Stomach (tissue), 9 donors: Measurements from ENCODE around the gene OBP2B. TPM values are rescaled to one million over a fixed set of nuclear protein-coding genes. Genes with fewer than 3 reads are reported as not detected.
"Not testable (repeated sequence)": the region's sequence is repeated elsewhere in the genome, so short reads cannot be mapped to it uniquely, and the experiment has no call there.

ENCODE experiments used
- DNase-seq, 2 donors: peaks; one replicate each; pipeline versions ENCODE4 v3.0.0 to v3.0.0-alpha.2; 2013 to 2019
- H3K27ac ChIP-seq, 5 donors: fragments of 200-600 bp in 4 of 5; sonication (generic) in 4 of 5; one replicate each; pipeline ENCODE4 v1.5.1; 2013 to 2019; ENCODE audit warnings: mild to moderate bottlenecking in 1 of 5, moderate library complexity in 1 of 5
- H3K27me3 ChIP-seq, 3 donors: fragments of 200-600 bp; sonication (generic); one replicate each; pipeline ENCODE4 v1.5.1; 2017 to 2019; ENCODE audit warnings: mixed run types in 1 of 3
- H3K36me3 ChIP-seq, 4 donors: fragments of 200-600 bp; sonication (generic); 1 replicate in 3 of 4; 2 replicates in 1 of 4; pipeline ENCODE4 v1.5.1; 2016 to 2019
- H3K4me1 ChIP-seq, 4 donors: fragments of 200-600 bp; sonication (generic); one replicate each; pipeline ENCODE4 v1.5.1; 2016 to 2019
- H3K4me3 ChIP-seq, 4 donors: fragments of 200-600 bp; sonication (generic) in 3 of 4; one replicate each; pipeline ENCODE4 v1.5.1; 2016 to 2019; ENCODE audit warnings: mild to moderate bottlenecking in 1 of 4
- H3K9me3 ChIP-seq, 4 donors: fragments of 200-600 bp; sonication (generic); one replicate each; pipeline ENCODE4 v1.5.1; 2016 to 2019
- CTCF ChIP-seq, 7 experiments: fragments of 450-650 bp in 4 of 7; fragments of 200-600 bp in 3 of 7; sonication (generic) in 3 of 7; IDR thresholded peaks; one replicate each; pipeline ENCODE4 v1.5.1; 2016 to 2019; ENCODE audit warnings: antibody characterized with exemption in 7 of 7, control low read depth in 2 of 7, mild to moderate bottlenecking in 1 of 7
- EP300 ChIP-seq: sonication (generic); formaldehyde crosslinking; IDR thresholded peaks from one replicate; pipeline ENCODE4 v1.6.1; 2017; ENCODE audit warnings: antibody characterized with exemption
- POLR2A ChIP-seq, 4 donors: fragments of 450-650 bp; IDR thresholded peaks; one replicate each; pipeline ENCODE4 v1.6.1; 2016; ENCODE audit warnings: antibody characterized with exemption in 4 of 4, control low read depth in 2 of 4, mild to moderate bottlenecking in 1 of 4, moderate library complexity in 1 of 4
- POLR2AphosphoS5 ChIP-seq, 3 donors: sonication (generic); formaldehyde crosslinking; IDR thresholded peaks; one replicate each; pipeline ENCODE4 v1.6.1; 2016; ENCODE audit warnings: antibody characterized with exemption in 3 of 3
- WGBS, 5 donors: extraction: QIAGEN DNeasy Blood & Tissue Kit in 3 of 5; methylation state at CpG; one replicate each; pipeline versions ENCODE4 v1.1.5 to v1.1.7; 2013 to 2018; 5-methylcytosine and 5-hydroxymethylcytosine counted together
- intact Hi-C: fragments of 100-400 bp; cut with DNase I; formaldehyde crosslinking; loops from one replicate; pipeline ENCODE4 v1.15.1; 2023; ENCODE audit warnings: low total_unique reads
- polyA plus RNA-seq, 3 donors: library from polyadenylated mRNA; stranded (reverse); fragments of 200-250 nt; gene quantifications; one replicate each; pipeline ENCODE4 v1.2.3, GENCODE V29; 2013
- total RNA-seq, 5 donors: library from RNA; depleted of rRNA; stranded (reverse); fragments of >200 nt; gene quantifications; one replicate each; pipeline versions ENCODE4 v1.1.0 to v1.2.3, GENCODE V29; 2014 to 2016
- donor health status: healthy with polysubstance abuse.
- donor health status: Bipolar disorder and iron deficiency.
- donor health status: healthy.

OBP2B gene
- total and polyA plus RNA-seq, 8 donors = not detected

- intact Hi-C loops = no loop called here
- 32 to 54% (median 36%) methylated on average over 9 to 16 of the region's 16 CpGs for WGBS, 5 donors
- peak overlapping the region; percentile 24 to 83 (median 73) for H3K27ac ChIP-seq
- H3K4me1 ChIP-seq = peaks cover 3 to 15% (median 10%) of the 10 kb centered on the region in 4 donors
- DNase-seq = peak; percentile 73 to 91
- no peaks in the 10 kb centered on the region for H3K36me3 ChIP-seq
- H3K27me3 ChIP-seq = peaks cover 0 to 54% (median 0%) of the 10 kb centered on the region in 3 donors
- TF ChIP-seq POLR2A (IDR thresholded peaks at IDR 0.05) (no peak), POLR2AphosphoS5 (IDR thresholded peaks at IDR 0.05) (peak in 2 of 3 donors; percentile 62 to 71)
- H3K9me3 ChIP-seq = no peaks in the 10 kb centered on the region
- peak overlapping the region in 2 of 4 donors; percentile 7 to 11 for H3K4me3 ChIP-seq
Measured at GRCh38 chr9:133252301-133253020, 43.4 kb upstream of the OBP2B start.

- H3K4me1 ChIP-seq = peaks cover 3 to 15% (median 8%) of the 10 kb centered on the region in 4 donors
- peak in 1 of 2 donors; percentile 48 for DNase-seq
- H3K27ac ChIP-seq = peak overlapping the region; percentile 25 to 83 (median 73)
- intact Hi-C loops = no loop called here
- WGBS, 5 donors = 42 to 59% (median 49%) methylated on average over 11 of the region's 11 CpGs
- no peaks in the 10 kb centered on the region for H3K9me3 ChIP-seq
- H3K36me3 ChIP-seq = no peaks in the 10 kb centered on the region
- H3K4me3 ChIP-seq = no peak overlapping the region
- TF ChIP-seq POLR2AphosphoS5 (IDR thresholded peaks at IDR 0.05) (no peak), CTCF (IDR thresholded peaks at IDR 0.05) (no peak), POLR2A (IDR thresholded peaks at IDR 0.05) (no peak), EP300 (no peak)
- peaks cover 0 to 56% (median 0%) of the 10 kb centered on the region in 3 donors for H3K27me3 ChIP-seq
Measured at GRCh38 chr9:133251773-133252172, 42.7 kb upstream of the OBP2B start.

- H3K9me3 ChIP-seq, H3K4me3 ChIP-seq, intact Hi-C loops, H3K36me3 ChIP-seq, DNase-seq: not testable (repeated sequence)
- Histone ChIP-seq H3K27me3 (peaks cover 0 to 61% (median 0%) of the 10 kb centered on the region in 3 donors), H3K27ac (peak overlapping the region; percentile 25 to 83 (median 73)), H3K4me1 (peaks cover 3 to 15% (median 8%) of the 10 kb centered on the region in 4 donors)
- WGBS, 5 donors = 81 to 89% (median 85%) methylated on average over 6 of the region's 6 CpGs
Measured at GRCh38 chr9:133251221-133251620, 42.2 kb upstream of the OBP2B start.

- peak in 1 of 2 donors; percentile 81 for DNase-seq
- no peaks in the 10 kb centered on the region for H3K9me3 ChIP-seq
- WGBS, 5 donors = 25 to 53% (median 32%) methylated on average over 5 of the region's 5 CpGs
Measured at GRCh38 chr9:133250741-133251170, 41.7 kb upstream of the OBP2B start.

GRCh38 chr9:133249337-133249736 lies 40.3 kb upstream of the OBP2B start:
- intact Hi-C loops = no loop called here
- no peak overlapping the region for H3K4me3 ChIP-seq
- 96 to 100% (median 100%) methylated on average over 1 of the region's 1 CpG for WGBS, 5 donors
- no peak for DNase-seq
- no peaks in the 10 kb centered on the region for H3K9me3 ChIP-seq
- H3K27me3 ChIP-seq = peaks cover 0 to 65% (median 0%) of the 10 kb centered on the region in 3 donors
- no peak overlapping the region for H3K27ac ChIP-seq
- H3K4me1 ChIP-seq = peaks cover 3 to 15% (median 8%) of the 10 kb centered on the region in 4 donors
- no peaks in the 10 kb centered on the region for H3K36me3 ChIP-seq
- no peak for TF ChIP-seq POLR2A (IDR thresholded peaks at IDR 0.05)
- no peak for TF ChIP-seq CTCF (IDR thresholded peaks at IDR 0.05)
- TF ChIP-seq EP300 = no peak
- TF ChIP-seq POLR2AphosphoS5 (IDR thresholded peaks at IDR 0.05) = no peak

More at GRCh38 chr9:133250741-133251170, 41.7 kb upstream of the OBP2B start:
- Histone ChIP-seq H3K27ac (peak overlapping the region; percentile 25 to 83 (median 70)), H3K4me1 (peaks cover 3 to 15% (median 8%) of the 10 kb centered on the region in 4 donors), H3K4me3 (no peak overlapping the region), H3K36me3 (no peaks in the 10 kb centered on the region), H3K27me3 (peaks cover 0 to 61% (median 0%) of the 10 kb centered on the region in 3 donors)
- TF ChIP-seq POLR2AphosphoS5 (IDR thresholded peaks at IDR 0.05) (peak in 1 of 3 donors; percentile 12), EP300 (no peak)
- intact Hi-C loops = no loop called here
